Measurements from ENCODE around the gene STAP1.

GRCh38 chr4:67570537-67570936 lies 12.0 kb downstream of the STAP1 start:
- TF ChIP-seq POLR2A (IDR thresholded peaks at IDR 0.05), result no peak
- TF ChIP-seq POLR2AphosphoS5 (IDR thresholded peaks at IDR 0.05), result no peak
- TF ChIP-seq CTCF (IDR thresholded peaks at IDR 0.05), result no peak
- TF ChIP-seq EP300 (IDR thresholded peaks at IDR 0.05; ENCODE audit: low read depth), result no peak
